Liver (tissue), 3 donors: ENCODE measurements around the gene ZNRF2.
"Not testable (repeated sequence)": the region's sequence is repeated elsewhere in the genome, so short reads cannot be mapped to it uniquely, and the experiment has no call there.

Experiments used
- GABPA ChIP-seq, 2 donors: IDR thresholded peaks in 1 of 2; conservative IDR thresholded peaks in 1 of 2; 2 replicates each; pipeline ENCODE4 v1.6.1; 2016; ENCODE audit warnings: antibody characterized with exemption in 2 of 2, mild to moderate bottlenecking in 1 of 2, moderate library complexity in 1 of 2
- JUND ChIP-seq, 2 donors: IDR thresholded peaks; 2 replicates each; pipeline ENCODE4 v1.6.1; 2016; ENCODE audit warnings: antibody characterized with exemption in 2 of 2
- RAD21 ChIP-seq, 2 donors: IDR thresholded peaks; 2 replicates each; pipeline ENCODE4 v1.6.1; 2016; ENCODE audit warnings: antibody characterized with exemption in 2 of 2, mild to moderate bottlenecking in 2 of 2
- TAF1 ChIP-seq: conservative IDR thresholded peaks from 2 replicates; pipeline ENCODE4 v1.6.1; 2016; ENCODE audit warnings: antibody characterized with exemption, mild to moderate bottlenecking
- YY1 ChIP-seq: IDR thresholded peaks from 2 replicates; pipeline ENCODE4 v1.6.1; 2016; ENCODE audit warnings: antibody characterized with exemption, mild to moderate bottlenecking
- TF ChIP-seq, protein P1 (sequence below): fragments of 150-350 bp; IDR thresholded peaks from 2 replicates; pipeline ENCODE4 v1.5.1; 2017; ENCODE audit warnings: improper control_type of control experiment, low read depth, low read length; ENCODE audit not compliant: missing input control
- TF ChIP-seq, protein P2 (sequence below): IDR thresholded peaks from 2 replicates; pipeline ENCODE4 v1.6.1; 2016; ENCODE audit warnings: antibody characterized with exemption, mild to moderate bottlenecking
- TF ChIP-seq, protein P3 (sequence below): IDR thresholded peaks from 2 replicates; pipeline ENCODE4 v1.6.1; 2016; ENCODE audit warnings: antibody characterized with exemption
- TF ChIP-seq, protein P4 (sequence below): IDR thresholded peaks from 2 replicates; pipeline ENCODE4 v1.6.1; 2016; ENCODE audit warnings: antibody characterized with exemption
- donor health status: healthy.
- donor health status: healthy.

DNA sequence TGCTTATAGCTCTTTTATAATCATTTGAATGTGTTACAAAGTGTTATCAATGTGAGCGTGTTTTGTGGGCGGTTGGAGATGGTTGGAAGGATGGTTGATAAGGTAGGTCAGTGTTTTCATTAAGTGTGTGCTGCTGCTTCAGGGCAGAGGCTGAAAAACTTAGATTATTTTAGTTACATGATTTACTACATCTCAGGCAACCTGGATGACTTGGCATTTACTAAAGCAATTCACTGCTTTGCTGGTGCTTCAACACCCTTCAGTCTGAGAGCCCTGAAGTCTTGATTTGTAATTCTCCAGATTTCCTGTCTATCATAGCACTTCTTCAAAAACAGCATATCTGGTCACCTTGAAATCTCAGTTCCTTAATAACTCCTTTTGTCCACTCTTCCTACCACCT is 11.9 kb downstream of the ZNRF2 start:
- not testable (repeated sequence) for TF ChIP-seq JUND (IDR thresholded peaks at IDR 0.05); GABPA (IDR thresholded peaks at IDR 0.05 in 1 of 2, conservative IDR thresholded peaks at IDR 0.05 in 1 of 2); YY1; TAF1; RAD21 (IDR thresholded peaks at IDR 0.05)
- TF ChIP-seq, protein P1, sequence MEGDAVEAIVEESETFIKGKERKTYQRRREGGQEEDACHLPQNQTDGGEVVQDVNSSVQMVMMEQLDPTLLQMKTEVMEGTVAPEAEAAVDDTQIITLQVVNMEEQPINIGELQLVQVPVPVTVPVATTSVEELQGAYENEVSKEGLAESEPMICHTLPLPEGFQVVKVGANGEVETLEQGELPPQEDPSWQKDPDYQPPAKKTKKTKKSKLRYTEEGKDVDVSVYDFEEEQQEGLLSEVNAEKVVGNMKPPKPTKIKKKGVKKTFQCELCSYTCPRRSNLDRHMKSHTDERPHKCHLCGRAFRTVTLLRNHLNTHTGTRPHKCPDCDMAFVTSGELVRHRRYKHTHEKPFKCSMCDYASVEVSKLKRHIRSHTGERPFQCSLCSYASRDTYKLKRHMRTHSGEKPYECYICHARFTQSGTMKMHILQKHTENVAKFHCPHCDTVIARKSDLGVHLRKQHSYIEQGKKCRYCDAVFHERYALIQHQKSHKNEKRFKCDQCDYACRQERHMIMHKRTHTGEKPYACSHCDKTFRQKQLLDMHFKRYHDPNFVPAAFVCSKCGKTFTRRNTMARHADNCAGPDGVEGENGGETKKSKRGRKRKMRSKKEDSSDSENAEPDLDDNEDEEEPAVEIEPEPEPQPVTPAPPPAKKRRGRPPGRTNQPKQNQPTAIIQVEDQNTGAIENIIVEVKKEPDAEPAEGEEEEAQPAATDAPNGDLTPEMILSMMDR, result not testable (repeated sequence)
- TF ChIP-seq, protein P2, sequence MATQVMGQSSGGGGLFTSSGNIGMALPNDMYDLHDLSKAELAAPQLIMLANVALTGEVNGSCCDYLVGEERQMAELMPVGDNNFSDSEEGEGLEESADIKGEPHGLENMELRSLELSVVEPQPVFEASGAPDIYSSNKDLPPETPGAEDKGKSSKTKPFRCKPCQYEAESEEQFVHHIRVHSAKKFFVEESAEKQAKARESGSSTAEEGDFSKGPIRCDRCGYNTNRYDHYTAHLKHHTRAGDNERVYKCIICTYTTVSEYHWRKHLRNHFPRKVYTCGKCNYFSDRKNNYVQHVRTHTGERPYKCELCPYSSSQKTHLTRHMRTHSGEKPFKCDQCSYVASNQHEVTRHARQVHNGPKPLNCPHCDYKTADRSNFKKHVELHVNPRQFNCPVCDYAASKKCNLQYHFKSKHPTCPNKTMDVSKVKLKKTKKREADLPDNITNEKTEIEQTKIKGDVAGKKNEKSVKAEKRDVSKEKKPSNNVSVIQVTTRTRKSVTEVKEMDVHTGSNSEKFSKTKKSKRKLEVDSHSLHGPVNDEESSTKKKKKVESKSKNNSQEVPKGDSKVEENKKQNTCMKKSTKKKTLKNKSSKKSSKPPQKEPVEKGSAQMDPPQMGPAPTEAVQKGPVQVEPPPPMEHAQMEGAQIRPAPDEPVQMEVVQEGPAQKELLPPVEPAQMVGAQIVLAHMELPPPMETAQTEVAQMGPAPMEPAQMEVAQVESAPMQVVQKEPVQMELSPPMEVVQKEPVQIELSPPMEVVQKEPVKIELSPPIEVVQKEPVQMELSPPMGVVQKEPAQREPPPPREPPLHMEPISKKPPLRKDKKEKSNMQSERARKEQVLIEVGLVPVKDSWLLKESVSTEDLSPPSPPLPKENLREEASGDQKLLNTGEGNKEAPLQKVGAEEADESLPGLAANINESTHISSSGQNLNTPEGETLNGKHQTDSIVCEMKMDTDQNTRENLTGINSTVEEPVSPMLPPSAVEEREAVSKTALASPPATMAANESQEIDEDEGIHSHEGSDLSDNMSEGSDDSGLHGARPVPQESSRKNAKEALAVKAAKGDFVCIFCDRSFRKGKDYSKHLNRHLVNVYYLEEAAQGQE, result not testable (repeated sequence)
- TF ChIP-seq, protein P3, sequence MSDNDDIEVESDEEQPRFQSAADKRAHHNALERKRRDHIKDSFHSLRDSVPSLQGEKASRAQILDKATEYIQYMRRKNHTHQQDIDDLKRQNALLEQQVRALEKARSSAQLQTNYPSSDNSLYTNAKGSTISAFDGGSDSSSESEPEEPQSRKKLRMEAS, result not testable (repeated sequence)
- TF ChIP-seq, protein P4, sequence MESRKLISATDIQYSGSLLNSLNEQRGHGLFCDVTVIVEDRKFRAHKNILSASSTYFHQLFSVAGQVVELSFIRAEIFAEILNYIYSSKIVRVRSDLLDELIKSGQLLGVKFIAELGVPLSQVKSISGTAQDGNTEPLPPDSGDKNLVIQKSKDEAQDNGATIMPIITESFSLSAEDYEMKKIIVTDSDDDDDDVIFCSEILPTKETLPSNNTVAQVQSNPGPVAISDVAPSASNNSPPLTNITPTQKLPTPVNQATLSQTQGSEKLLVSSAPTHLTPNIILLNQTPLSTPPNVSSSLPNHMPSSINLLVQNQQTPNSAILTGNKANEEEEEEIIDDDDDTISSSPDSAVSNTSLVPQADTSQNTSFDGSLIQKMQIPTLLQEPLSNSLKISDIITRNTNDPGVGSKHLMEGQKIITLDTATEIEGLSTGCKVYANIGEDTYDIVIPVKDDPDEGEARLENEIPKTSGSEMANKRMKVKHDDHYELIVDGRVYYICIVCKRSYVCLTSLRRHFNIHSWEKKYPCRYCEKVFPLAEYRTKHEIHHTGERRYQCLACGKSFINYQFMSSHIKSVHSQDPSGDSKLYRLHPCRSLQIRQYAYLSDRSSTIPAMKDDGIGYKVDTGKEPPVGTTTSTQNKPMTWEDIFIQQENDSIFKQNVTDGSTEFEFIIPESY, result not testable (repeated sequence)
